HG03039 (cell line): Measurements from ENCODE around the gene EXOSC6.
"Not testable (repeated sequence)": the region's sequence is repeated elsewhere in the genome, so short reads cannot be mapped to it uniquely, and the experiment has no call there.

Experiments used
- ATAC-seq: cut with Tn5 transposase; IDR thresholded peaks from one replicate; pipeline ENCODE4 v1.9.1; 2021; ENCODE audit warnings: mild to moderate bottlenecking, moderate library complexity; ENCODE audit not compliant: unreplicated experiment

Gene EXOSC6

GRCh38 chr16:70203508-70203907 is 48.2 kb downstream of the EXOSC6 start:
- not testable (repeated sequence) for ATAC-seq

DNA sequence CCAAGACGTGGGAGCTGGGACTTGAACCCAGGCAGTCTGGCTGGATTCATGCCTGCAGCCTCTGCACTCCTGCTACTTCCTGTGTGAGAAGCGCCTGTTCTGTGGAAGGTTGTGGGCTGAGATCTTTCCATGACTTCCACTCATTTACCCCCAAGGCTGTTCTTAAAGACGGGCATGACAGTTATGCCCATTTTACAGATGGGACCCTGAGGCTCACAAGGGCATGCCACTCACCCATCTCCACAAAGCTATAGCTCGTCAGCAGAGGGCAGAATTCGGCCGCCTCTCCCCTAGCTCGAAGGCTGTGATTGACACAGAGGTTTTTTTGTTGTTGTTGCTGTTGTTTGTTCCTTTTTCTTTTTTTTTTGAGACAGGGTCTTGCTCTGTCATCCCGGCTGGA is 51.7 kb downstream of the EXOSC6 start:
- ATAC-seq, result not testable (repeated sequence)

DNA sequence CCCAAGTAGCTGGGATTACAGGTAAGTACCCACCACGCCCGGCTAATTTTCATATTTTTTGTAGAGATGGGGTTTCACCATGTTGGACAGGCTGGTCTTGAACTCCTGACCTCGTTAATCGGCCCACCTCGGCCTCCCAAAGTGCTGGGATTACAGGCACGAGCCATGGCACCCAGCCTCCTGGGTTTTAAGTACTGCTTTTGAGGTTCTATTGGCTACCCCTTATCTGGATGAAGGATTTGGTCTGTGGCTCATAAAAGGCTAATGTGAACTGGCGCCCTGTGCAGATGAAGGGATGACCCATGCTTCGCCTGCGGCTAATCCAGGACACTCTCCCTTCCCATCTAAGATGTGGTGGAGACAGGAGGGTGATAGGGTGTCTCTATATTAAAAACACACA is 52.6 kb downstream of the EXOSC6 start:
- ATAC-seq, result not testable (repeated sequence)

GRCh38 chr16:70198666-70199065 is 53.1 kb downstream of the EXOSC6 start:
- not testable (repeated sequence) for ATAC-seq

DNA sequence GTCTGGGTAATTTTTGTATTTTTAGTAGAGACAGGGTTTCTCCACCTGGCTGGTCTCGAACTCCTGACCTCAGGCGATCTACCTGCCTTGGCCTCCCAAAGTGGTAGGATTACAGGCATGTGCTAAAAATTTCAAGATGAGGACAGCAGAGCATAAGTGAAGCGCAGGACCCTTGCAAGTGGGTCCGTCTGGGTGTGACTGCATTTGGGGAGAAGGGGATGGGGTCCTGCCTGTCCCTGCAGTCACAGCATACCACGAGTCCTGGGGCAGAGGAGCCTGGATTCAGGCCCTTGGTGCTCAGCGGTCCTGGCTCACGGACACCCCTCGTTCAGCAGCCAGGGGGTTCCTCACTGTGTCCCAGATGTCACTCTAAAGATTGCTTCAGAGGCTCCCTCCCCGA is 53.5 kb downstream of the EXOSC6 start:
- ATAC-seq, result not testable (repeated sequence)

DNA sequence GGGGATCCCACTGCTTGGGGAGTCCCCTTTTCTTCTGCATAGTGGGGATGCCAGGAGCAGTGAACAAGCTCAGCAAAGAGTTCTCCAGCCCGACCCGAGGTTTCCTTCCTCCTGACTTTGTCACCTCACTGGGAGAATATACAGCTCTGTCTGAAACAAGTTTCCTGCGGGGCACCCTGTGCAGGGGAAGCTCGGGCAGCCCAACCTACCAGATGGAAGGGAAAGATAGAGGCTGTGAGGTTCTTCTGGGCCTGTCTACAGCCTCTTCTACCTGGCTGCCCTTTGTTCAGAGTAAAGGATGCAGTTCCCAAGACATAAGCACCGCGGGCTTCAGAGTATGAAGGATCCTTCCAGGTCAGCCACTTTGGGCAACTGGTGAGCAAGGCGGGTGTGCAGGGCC is 54.1 kb downstream of the EXOSC6 start:
- not testable (repeated sequence) for ATAC-seq
